ENCODE results near the gene VAMP7.
A peak's percentile ranks its signal among the peaks of the same experiment; 100 is the strongest.

DNA sequence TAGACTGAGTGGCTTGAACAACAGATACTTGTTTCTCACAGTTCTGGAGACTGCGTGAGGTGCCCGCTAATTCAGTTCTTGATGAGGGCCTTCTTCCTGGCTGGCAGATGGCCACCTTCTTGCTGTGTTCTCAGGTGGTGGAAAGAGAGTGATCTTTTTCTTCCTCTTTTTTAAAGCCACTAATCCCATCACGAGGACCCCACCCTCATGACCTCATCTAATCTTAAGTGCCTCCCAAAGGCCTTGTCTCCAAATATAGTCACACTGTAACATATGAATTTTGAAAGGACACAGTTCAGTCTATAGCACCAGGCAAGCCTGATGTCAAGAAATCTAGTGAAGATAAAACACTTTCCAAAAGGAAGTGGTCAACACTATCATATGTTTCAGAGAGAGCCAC lies 12.4 kb downstream of the VAMP7 start:
- TF ChIP-seq, protein P1, sequence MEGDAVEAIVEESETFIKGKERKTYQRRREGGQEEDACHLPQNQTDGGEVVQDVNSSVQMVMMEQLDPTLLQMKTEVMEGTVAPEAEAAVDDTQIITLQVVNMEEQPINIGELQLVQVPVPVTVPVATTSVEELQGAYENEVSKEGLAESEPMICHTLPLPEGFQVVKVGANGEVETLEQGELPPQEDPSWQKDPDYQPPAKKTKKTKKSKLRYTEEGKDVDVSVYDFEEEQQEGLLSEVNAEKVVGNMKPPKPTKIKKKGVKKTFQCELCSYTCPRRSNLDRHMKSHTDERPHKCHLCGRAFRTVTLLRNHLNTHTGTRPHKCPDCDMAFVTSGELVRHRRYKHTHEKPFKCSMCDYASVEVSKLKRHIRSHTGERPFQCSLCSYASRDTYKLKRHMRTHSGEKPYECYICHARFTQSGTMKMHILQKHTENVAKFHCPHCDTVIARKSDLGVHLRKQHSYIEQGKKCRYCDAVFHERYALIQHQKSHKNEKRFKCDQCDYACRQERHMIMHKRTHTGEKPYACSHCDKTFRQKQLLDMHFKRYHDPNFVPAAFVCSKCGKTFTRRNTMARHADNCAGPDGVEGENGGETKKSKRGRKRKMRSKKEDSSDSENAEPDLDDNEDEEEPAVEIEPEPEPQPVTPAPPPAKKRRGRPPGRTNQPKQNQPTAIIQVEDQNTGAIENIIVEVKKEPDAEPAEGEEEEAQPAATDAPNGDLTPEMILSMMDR (IDR thresholded peaks at IDR 0.05 in 2 of 3, conservative IDR thresholded peaks at IDR 0.05 in 1 of 3; ENCODE audit: insufficient read depth in 2 of 3, low read depth in 1 of 3, low read length in 3 of 3): no peak
- TF ChIP-seq, protein P2, sequence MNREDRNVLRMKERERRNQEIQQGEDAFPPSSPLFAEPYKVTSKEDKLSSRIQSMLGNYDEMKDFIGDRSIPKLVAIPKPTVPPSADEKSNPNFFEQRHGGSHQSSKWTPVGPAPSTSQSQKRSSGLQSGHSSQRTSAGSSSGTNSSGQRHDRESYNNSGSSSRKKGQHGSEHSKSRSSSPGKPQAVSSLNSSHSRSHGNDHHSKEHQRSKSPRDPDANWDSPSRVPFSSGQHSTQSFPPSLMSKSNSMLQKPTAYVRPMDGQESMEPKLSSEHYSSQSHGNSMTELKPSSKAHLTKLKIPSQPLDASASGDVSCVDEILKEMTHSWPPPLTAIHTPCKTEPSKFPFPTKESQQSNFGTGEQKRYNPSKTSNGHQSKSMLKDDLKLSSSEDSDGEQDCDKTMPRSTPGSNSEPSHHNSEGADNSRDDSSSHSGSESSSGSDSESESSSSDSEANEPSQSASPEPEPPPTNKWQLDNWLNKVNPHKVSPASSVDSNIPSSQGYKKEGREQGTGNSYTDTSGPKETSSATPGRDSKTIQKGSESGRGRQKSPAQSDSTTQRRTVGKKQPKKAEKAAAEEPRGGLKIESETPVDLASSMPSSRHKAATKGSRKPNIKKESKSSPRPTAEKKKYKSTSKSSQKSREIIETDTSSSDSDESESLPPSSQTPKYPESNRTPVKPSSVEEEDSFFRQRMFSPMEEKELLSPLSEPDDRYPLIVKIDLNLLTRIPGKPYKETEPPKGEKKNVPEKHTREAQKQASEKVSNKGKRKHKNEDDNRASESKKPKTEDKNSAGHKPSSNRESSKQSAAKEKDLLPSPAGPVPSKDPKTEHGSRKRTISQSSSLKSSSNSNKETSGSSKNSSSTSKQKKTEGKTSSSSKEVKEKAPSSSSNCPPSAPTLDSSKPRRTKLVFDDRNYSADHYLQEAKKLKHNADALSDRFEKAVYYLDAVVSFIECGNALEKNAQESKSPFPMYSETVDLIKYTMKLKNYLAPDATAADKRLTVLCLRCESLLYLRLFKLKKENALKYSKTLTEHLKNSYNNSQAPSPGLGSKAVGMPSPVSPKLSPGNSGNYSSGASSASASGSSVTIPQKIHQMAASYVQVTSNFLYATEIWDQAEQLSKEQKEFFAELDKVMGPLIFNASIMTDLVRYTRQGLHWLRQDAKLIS (CRISPR knock-in tag; IDR thresholded peaks at IDR 0.05): no peak
- TF ChIP-seq DPF2 (IDR thresholded peaks at IDR 0.05): peak; percentile 29; the same call in 1 of the 2 replicates
